ENCODE results near the gene APOL5. TPM values are rescaled to one million over a fixed set of nuclear protein-coding genes. Genes with fewer than 3 reads are reported as not detected.
"Not testable (repeated sequence)": the region's sequence is repeated elsewhere in the genome, so short reads cannot be mapped to it uniquely, and the experiment has no call there.

APOL5 gene
- total and polyA plus RNA-seq, 7 experiments from 2014 or later, result not detected

- peak overlapping the region in 1 of 9 donors; percentile 12 for H3K27ac Mint-ChIP-seq
Observed at GRCh38 chr22:35688913-35689675, 28.6 kb upstream of the APOL5 start.

DNA sequence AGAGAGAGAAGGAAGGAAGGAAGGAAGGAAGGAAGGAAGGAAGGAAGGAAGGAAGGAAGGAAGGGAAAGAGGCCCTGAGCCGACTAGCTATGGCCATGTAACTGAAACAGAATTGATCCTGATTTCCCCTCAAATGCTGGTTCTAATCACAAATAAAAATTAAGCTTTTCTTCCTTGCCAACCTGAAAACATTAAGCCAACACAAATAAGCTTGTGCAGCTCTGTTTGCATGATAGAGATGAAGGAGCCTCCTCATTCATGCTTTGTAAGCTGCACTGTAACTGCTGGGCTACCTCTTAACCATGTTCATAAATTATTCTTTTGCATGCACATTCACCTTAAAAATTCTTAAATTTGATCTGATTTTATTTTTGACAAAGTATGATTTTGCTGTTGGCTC lies 27.7 kb upstream of the APOL5 start:
- Histone ChIP-seq H3K36me3 (ENCODE audit: control insufficient read depth in 2 of 3, insufficient read depth in 3 of 3, low read length in 3 of 3) (no peaks in the 10 kb centered on the region), H3K4me1 (ENCODE audit: control insufficient read depth in 2 of 2, insufficient read depth in 2 of 2, low read length in 2 of 2) (no peaks in the 10 kb centered on the region), H3K9me3 (ENCODE audit: control insufficient read depth in 2 of 3, low read length in 3 of 3) (no peaks in the 10 kb centered on the region), H3K27me3 (ENCODE audit: control insufficient read depth in 2 of 2, insufficient read depth in 2 of 2, low read length in 2 of 2) (no peaks in the 10 kb centered on the region), H3K4me3 (ENCODE audit: low read length) (no peak overlapping the region), H3K27ac (ENCODE audit: low read depth, low read length) (no peak overlapping the region)
- peaks cover 0 to 4% (median 0%) of the 10 kb centered on the region in 5 donors for H3K36me3 Mint-ChIP-seq
- no peaks in the 10 kb centered on the region for H3K9me3 Mint-ChIP-seq
- H3K4me3 Mint-ChIP-seq, result no peak overlapping the region
- DNase-seq (no peak), ATAC-seq (no peak)
- peaks cover 0 to 2% (median 0%) of the 10 kb centered on the region in 5 donors for H3K27me3 Mint-ChIP-seq
- intact Hi-C loops (cut with micrococcal nuclease), result loop anchor here (2.0 kb wide), 2 partner anchors 29 to 41 kb away; partner anchors contain the start of gene APOL6 (in 1 of the 2)
- H3K27ac Mint-ChIP-seq, result peak overlapping the region in 1 of 9 donors; percentile 12
- POLR2A ChIA-PET, result interaction anchor here (0.6 to 2.1 kb wide), 2 partner anchors 27 to 41 kb away, joined by 4 to 6 read pairs; partner anchors contain the start of genes APOL5 and APOL6
- CTCF ChIA-PET, result no interaction called here
- peaks cover 0 to 7% (median 0%) of the 10 kb centered on the region in 7 donors for H3K4me1 Mint-ChIP-seq

More at GRCh38 chr22:35688913-35689675, 28.6 kb upstream of the APOL5 start:
- no peak overlapping the region for H3K27ac ChIP-seq (ENCODE audit: low read depth, low read length)
- CTCF ChIA-PET, result no interaction called here
- H3K4me3 Mint-ChIP-seq, result no peak overlapping the region
- no peaks in the 10 kb centered on the region for H3K27me3 ChIP-seq (ENCODE audit: control insufficient read depth in 2 of 2, insufficient read depth in 2 of 2, low read length in 2 of 2)
- ATAC-seq (no peak), DNase-seq (no peak)
- intact Hi-C loops (cut with micrococcal nuclease), result no loop called here
- no peaks in the 10 kb centered on the region for H3K36me3 ChIP-seq (ENCODE audit: control insufficient read depth in 2 of 3, insufficient read depth in 3 of 3, low read length in 3 of 3)
- POLR2A ChIA-PET, result interaction anchor here (0.7 to 2.1 kb wide), 2 partner anchors 40 to 236 kb away, joined by 4 to 6 read pairs; partner anchors contain the start of gene APOL6
- H3K4me3 ChIP-seq (ENCODE audit: low read length), result no peak overlapping the region
- no peaks in the 10 kb centered on the region for H3K9me3 ChIP-seq (ENCODE audit: control insufficient read depth in 2 of 3, low read length in 3 of 3)
- no peaks in the 10 kb centered on the region for H3K9me3 Mint-ChIP-seq
- peaks cover 0 to 2% (median 0%) of the 10 kb centered on the region in 5 donors for H3K27me3 Mint-ChIP-seq
- peaks cover 0 to 7% (median 0%) of the 10 kb centered on the region in 7 donors for H3K4me1 Mint-ChIP-seq
- H3K4me1 ChIP-seq (ENCODE audit: control insufficient read depth in 2 of 2, insufficient read depth in 2 of 2, low read length in 2 of 2), result no peaks in the 10 kb centered on the region
- peaks cover 0 to 4% (median 0%) of the 10 kb centered on the region in 5 donors for H3K36me3 Mint-ChIP-seq

- H3K4me1 ChIP-seq (ENCODE audit: control insufficient read depth in 2 of 2, insufficient read depth in 2 of 2, low read length in 2 of 2), result no peaks in the 10 kb centered on the region
- ChIA-PET CTCF (no interaction called here), POLR2A (no interaction called here)
- Mint-ChIP-seq H3K4me1 (peaks cover 0 to 2% (median 0%) of the 10 kb centered on the region in 7 donors), H3K9me3 (peaks cover 0 to 4% (median 0%) of the 10 kb centered on the region in 11 donors), H3K27ac (no peak overlapping the region), H3K36me3 (no peaks in the 10 kb centered on the region), H3K27me3 (no peaks in the 10 kb centered on the region), H3K4me3 (no peak overlapping the region)
- no peak overlapping the region for H3K4me3 ChIP-seq (ENCODE audit: low read length)
- no peaks in the 10 kb centered on the region for H3K9me3 ChIP-seq (ENCODE audit: control insufficient read depth in 2 of 3, low read length in 3 of 3)
- ATAC-seq (no peak), DNase-seq (peak in 1 of 9 donors; percentile 17)
- intact Hi-C loops (cut with micrococcal nuclease), result no loop called here
- H3K36me3 ChIP-seq (ENCODE audit: control insufficient read depth in 2 of 3, insufficient read depth in 3 of 3, low read length in 3 of 3), result no peaks in the 10 kb centered on the region
- H3K27me3 ChIP-seq (ENCODE audit: control insufficient read depth in 2 of 2, insufficient read depth in 2 of 2, low read length in 2 of 2), result no peaks in the 10 kb centered on the region
- H3K27ac ChIP-seq (ENCODE audit: low read depth, low read length), result no peak overlapping the region
Observed at GRCh38 chr22:35695202-35695601, 22.5 kb upstream of the APOL5 start.

DNA sequence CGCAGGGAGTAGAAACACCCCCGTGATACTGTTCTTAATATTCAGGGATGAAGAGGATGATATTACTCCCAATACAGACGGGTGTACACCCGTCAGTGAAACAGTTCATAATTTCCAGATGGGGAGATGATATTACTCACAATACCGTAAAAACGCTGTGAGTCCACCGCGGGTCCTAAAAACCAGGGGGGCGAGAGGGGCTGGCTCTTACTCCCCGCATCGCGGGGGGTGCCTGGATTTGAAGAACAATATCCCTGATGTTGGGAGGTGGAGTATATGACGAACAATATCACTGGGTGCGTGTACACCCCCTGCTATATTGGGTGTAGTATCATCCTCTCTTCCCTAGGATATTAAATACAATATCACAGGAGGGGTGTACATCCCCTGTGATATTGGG lies 20.5 kb upstream of the APOL5 start:
- H3K9me3 ChIP-seq (ENCODE audit: control insufficient read depth in 2 of 3, low read length in 3 of 3), result no peaks in the 10 kb centered on the region
- Mint-ChIP-seq H3K9me3 (peaks cover 0 to 4% (median 0%) of the 10 kb centered on the region in 11 donors), H3K4me1 (no peaks in the 10 kb centered on the region), H3K4me3 (no peak overlapping the region), H3K36me3 (no peaks in the 10 kb centered on the region), H3K27ac (no peak overlapping the region), H3K27me3 (no peaks in the 10 kb centered on the region)
- intact Hi-C loops (cut with micrococcal nuclease), result no loop called here
- no peaks in the 10 kb centered on the region for H3K4me1 ChIP-seq (ENCODE audit: control insufficient read depth in 2 of 2, insufficient read depth in 2 of 2, low read length in 2 of 2)
- ChIA-PET CTCF (no interaction called here), POLR2A (no interaction called here)
- no peaks in the 10 kb centered on the region for H3K36me3 ChIP-seq (ENCODE audit: control insufficient read depth in 2 of 3, insufficient read depth in 3 of 3, low read length in 3 of 3)
- H3K4me3 ChIP-seq (ENCODE audit: low read length), result no peak overlapping the region
- DNase-seq (peak in 6 of 9 donors; percentile 19 to 61 (median 30)), ATAC-seq (no peak)
- no peaks in the 10 kb centered on the region for H3K27me3 ChIP-seq (ENCODE audit: control insufficient read depth in 2 of 2, insufficient read depth in 2 of 2, low read length in 2 of 2)
- H3K27ac ChIP-seq (ENCODE audit: low read depth, low read length), result no peak overlapping the region

DNA sequence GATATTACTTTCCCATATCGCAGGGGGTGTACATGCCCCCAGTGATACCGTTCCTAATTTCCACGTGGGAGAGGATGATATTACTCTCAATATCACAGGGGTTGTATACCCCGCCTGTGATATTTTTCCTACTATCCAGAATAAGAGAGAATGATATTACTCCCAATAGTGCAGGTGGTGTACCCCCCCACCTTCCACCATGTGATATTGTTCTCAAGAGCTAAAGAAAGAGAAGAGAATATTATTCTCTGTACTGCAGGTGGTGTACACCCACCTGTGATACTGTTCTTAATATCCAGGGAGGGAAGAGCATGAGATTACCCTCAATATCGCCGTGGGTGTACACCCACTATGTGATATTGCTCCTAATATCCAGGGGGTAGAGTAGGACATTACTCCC lies 17.8 kb upstream of the APOL5 start:
- H3K27ac ChIP-seq (ENCODE audit: low read depth, low read length); H3K27ac Mint-ChIP-seq; H3K36me3 Mint-ChIP-seq; H3K4me3 ChIP-seq (ENCODE audit: low read length); H3K9me3 Mint-ChIP-seq; H3K36me3 ChIP-seq (ENCODE audit: control insufficient read depth in 2 of 3, insufficient read depth in 3 of 3, low read length in 3 of 3); H3K27me3 ChIP-seq (ENCODE audit: control insufficient read depth in 2 of 2, insufficient read depth in 2 of 2, low read length in 2 of 2); DNase-seq; POLR2A ChIA-PET; H3K9me3 ChIP-seq (ENCODE audit: control insufficient read depth in 2 of 3, low read length in 3 of 3); ATAC-seq; CTCF ChIA-PET; H3K27me3 Mint-ChIP-seq; H3K4me1 Mint-ChIP-seq; H3K4me1 ChIP-seq (ENCODE audit: control insufficient read depth in 2 of 2, insufficient read depth in 2 of 2, low read length in 2 of 2); H3K4me3 Mint-ChIP-seq: not testable (repeated sequence)
- intact Hi-C loops (cut with micrococcal nuclease), result loop anchor here in 1 of 2 donors (5.0 kb wide), 1 partner anchor 53 kb away; the partner anchor contains the start of gene APOL6

DNA sequence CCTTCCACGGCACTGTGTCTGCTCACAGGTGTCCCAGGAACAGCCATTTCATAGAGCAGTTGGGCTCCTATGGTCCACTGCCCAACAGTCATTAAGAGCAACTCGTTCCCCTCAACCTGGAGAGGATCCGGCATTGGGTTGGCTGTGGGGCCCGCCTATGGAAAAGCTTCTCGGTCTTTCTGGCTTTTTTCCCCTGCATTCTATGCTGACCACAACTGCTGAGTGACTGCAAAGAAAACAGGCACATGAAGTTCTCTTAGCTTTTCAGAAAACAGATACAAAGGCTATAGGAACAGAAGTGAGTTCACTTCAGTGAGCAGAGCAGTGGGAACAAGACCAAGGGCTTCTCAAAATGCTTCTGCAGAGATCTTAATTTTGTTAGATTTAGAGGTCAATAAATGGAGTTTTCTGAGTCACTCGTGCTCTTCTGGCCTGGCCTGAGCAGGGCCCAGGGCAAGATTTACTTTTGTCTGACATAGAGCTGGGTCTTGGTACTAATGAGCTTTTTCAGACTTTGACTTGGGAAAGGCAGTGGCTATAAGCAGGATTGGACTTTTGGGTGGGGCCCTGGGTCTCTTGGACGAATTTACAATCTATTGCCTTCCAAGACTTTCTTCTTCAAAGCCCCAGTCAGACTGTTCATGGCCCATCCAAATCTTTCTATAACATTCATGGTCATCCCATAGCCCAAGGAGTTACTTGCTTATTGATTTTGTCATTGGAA lies 13.6 kb upstream of the APOL5 start:
- no peak overlapping the region for H3K4me3 Mint-ChIP-seq
- H3K4me1 Mint-ChIP-seq, result no peaks in the 10 kb centered on the region
- no peaks in the 10 kb centered on the region for H3K9me3 Mint-ChIP-seq
- Histone ChIP-seq H3K9me3 (ENCODE audit: control insufficient read depth in 2 of 3, low read length in 3 of 3) (no peaks in the 10 kb centered on the region), H3K27ac (ENCODE audit: low read depth, low read length) (no peak overlapping the region), H3K4me1 (ENCODE audit: control insufficient read depth in 2 of 2, insufficient read depth in 2 of 2, low read length in 2 of 2) (no peaks in the 10 kb centered on the region), H3K4me3 (ENCODE audit: low read length) (no peak overlapping the region), H3K36me3 (ENCODE audit: control insufficient read depth in 2 of 3, insufficient read depth in 3 of 3, low read length in 3 of 3) (no peaks in the 10 kb centered on the region), H3K27me3 (ENCODE audit: control insufficient read depth in 2 of 2, insufficient read depth in 2 of 2, low read length in 2 of 2) (no peaks in the 10 kb centered on the region)
- ChIA-PET POLR2A (interaction anchor here (1.0 kb wide), 1 partner anchor 56 kb away, joined by 3 read pairs; the partner anchor contains the start of gene APOL6), CTCF (no interaction called here)
- H3K36me3 Mint-ChIP-seq, result no peaks in the 10 kb centered on the region
- H3K27me3 Mint-ChIP-seq, result no peaks in the 10 kb centered on the region
- ATAC-seq (no peak), DNase-seq (no peak)
- H3K27ac Mint-ChIP-seq, result no peak overlapping the region
- intact Hi-C loops (cut with micrococcal nuclease), result loop anchor here in 1 of 2 donors (5.0 kb wide), 1 partner anchor 57 kb away; the partner anchor contains the start of gene APOL6

Measured in naive thymus-derived CD4-positive, alpha-beta T cell (primary cell).